Neural cell (in vitro differentiated cells): ENCODE measurements around the gene LAIR2. TPM values are rescaled to one million over a fixed set of nuclear protein-coding genes. Genes with fewer than 3 reads are reported as not detected.

Experiments
- H2AFZ ChIP-seq: fragments of 200-600, 300-800 bp; sonication (generic), shearing (Covaris generic); 2 replicates; pipeline ENCODE4 v1.6.0; 2014; ENCODE audit warnings: low read depth, mild to moderate bottlenecking, antibody characterized with exemption, low read length, moderate library complexity
- H3F3A ChIP-seq: fragments of 200-600 bp; shearing (Covaris generic); 2 replicates; pipeline ENCODE4 v1.6.1; 2016; ENCODE audit warnings: mild to moderate bottlenecking, moderate library complexity, mixed read lengths, antibody characterized with exemption, low read length; ENCODE audit not compliant: insufficient read depth, poor library complexity, severe bottlenecking
- H3K27ac ChIP-seq: fragments of 200-600, 300-800 bp; sonication (generic), shearing (Covaris generic); 2 replicates; pipeline ENCODE4 v1.5.1; 2014; ENCODE audit warnings: mild to moderate bottlenecking, low read length, moderate library complexity
- H3K27me3 ChIP-seq: fragments of 300-800, 200-600 bp; sonication (generic), shearing (Covaris generic); 2 replicates; pipeline ENCODE4 v1.6.0; 2014; ENCODE audit warnings: mild to moderate bottlenecking, low read depth, low read length, moderate library complexity; ENCODE audit not compliant: insufficient read depth
- H3K36me3 ChIP-seq: fragments of 300-800, 200-600 bp; sonication (generic), shearing (Covaris generic); 2 replicates; pipeline ENCODE4 v1.5.1; 2014; ENCODE audit warnings: mild to moderate bottlenecking, antibody characterized with exemption, low read length, moderate library complexity; ENCODE audit not compliant: insufficient read depth
- H3K4me2 ChIP-seq: fragments of 300-800, 200-600 bp; sonication (generic), shearing (Covaris generic); 2 replicates; pipeline ENCODE4 v1.6.0; 2014; ENCODE audit warnings: mild to moderate bottlenecking, low read length
- H3K4me3 ChIP-seq: fragments of 300-800, 200-600 bp; sonication (generic), shearing (Covaris generic); 2 replicates; pipeline ENCODE4 v1.5.1; 2014; ENCODE audit warnings: mild to moderate bottlenecking, low read length, moderate library complexity
- H3K79me2 ChIP-seq: fragments of 200-600 bp; shearing (Covaris generic); replicated peaks from 2 replicates; pipeline ENCODE4 v1.6.0; 2014; ENCODE audit warnings: mild to moderate bottlenecking, low read length, moderate library complexity; ENCODE audit not compliant: insufficient read depth
- H3K9ac ChIP-seq: fragments of 300-800, 200-600 bp; sonication (generic), shearing (Covaris generic); 2 replicates; pipeline ENCODE4 v1.6.1; 2016; ENCODE audit warnings: mild to moderate bottlenecking, low read length, mixed read lengths
- H3K9me2 ChIP-seq: fragments of 200-600 bp; shearing (Covaris generic); 2 replicates; pipeline ENCODE4 v1.6.1; 2016; ENCODE audit warnings: mild to moderate bottlenecking, low read length, mixed read lengths; ENCODE audit not compliant: insufficient read depth
- H3K9me3 ChIP-seq: fragments of 200-600, 300-800 bp; sonication (generic), shearing (Covaris generic); 2 replicates; pipeline ENCODE4 v1.6.1; 2016; ENCODE audit warnings: mild to moderate bottlenecking, mixed run types, low read length, moderate library complexity, mixed read lengths
- H4K20me1 ChIP-seq: fragments of 200-600 bp; shearing (Covaris generic); 2 replicates; pipeline ENCODE4 v1.6.1; 2016; ENCODE audit warnings: mild to moderate bottlenecking, mixed run types; ENCODE audit not compliant: insufficient read depth
- EP300 ChIP-seq: fragments of 450-650 bp; conservative IDR thresholded peaks from 2 replicates; pipeline ENCODE4 v1.6.1; 2014; ENCODE audit warnings: antibody characterized with exemption, mild to moderate bottlenecking, moderate library complexity; ENCODE audit not compliant: poor library complexity, severe bottlenecking
- EZH2 ChIP-seq: fragments of 200-600, 300-800 bp; shearing (Covaris generic), sonication (generic); IDR thresholded peaks from 2 replicates; pipeline ENCODE4 v1.6.1; 2014; ENCODE audit warnings: antibody characterized with exemption, low read length, borderline replicate concordance, mild to moderate bottlenecking; ENCODE audit not compliant: insufficient read depth, poor library complexity, severe bottlenecking
- MXI1 ChIP-seq: fragments of 450-650 bp; conservative IDR thresholded peaks from 2 replicates; pipeline ENCODE4 v1.6.1; 2014; ENCODE audit warnings: antibody characterized with exemption, mild to moderate bottlenecking; ENCODE audit not compliant: poor library complexity, severe bottlenecking
- POLR2AphosphoS5 ChIP-seq: IDR thresholded peaks from 2 replicates; pipeline ENCODE4 v1.6.1; 2012
- RAD21 ChIP-seq: fragments of 450-650 bp; conservative IDR thresholded peaks from 2 replicates; pipeline ENCODE4 v1.6.1; 2014; ENCODE audit warnings: antibody characterized with exemption, mild to moderate bottlenecking, moderate library complexity
- SMC3 ChIP-seq: fragments of 450-650 bp; conservative IDR thresholded peaks from 2 replicates; pipeline ENCODE4 v1.6.1; 2014; ENCODE audit warnings: antibody characterized with exemption, mild to moderate bottlenecking, moderate library complexity; ENCODE audit not compliant: poor library complexity
- TAF1 ChIP-seq: IDR thresholded peaks from 2 replicates; pipeline ENCODE4 v1.6.1; 2012; ENCODE audit warnings: low read depth
- polyA plus RNA-seq: library from polyadenylated mRNA; depleted of rRNA; stranded (reverse); fragments of >200 nt; gene quantifications from 2 replicates; pipeline ENCODE4 v1.2.3, GENCODE V29; 2014
- TF ChIP-seq, protein P1 (sequence below): fragments of 450-650 bp; IDR thresholded peaks from 2 replicates; pipeline ENCODE4 v1.5.1; 2014; ENCODE audit warnings: antibody characterized with exemption, mild to moderate bottlenecking, moderate library complexity; ENCODE audit not compliant: poor library complexity, severe bottlenecking
- TF ChIP-seq, protein P2 (sequence below): IDR thresholded peaks from 2 replicates; pipeline ENCODE4 v1.6.1; 2012; ENCODE audit warnings: borderline replicate concordance

The LAIR2 gene
- polyA plus RNA-seq, 1 donor from 2014 or later: not detected

DNA sequence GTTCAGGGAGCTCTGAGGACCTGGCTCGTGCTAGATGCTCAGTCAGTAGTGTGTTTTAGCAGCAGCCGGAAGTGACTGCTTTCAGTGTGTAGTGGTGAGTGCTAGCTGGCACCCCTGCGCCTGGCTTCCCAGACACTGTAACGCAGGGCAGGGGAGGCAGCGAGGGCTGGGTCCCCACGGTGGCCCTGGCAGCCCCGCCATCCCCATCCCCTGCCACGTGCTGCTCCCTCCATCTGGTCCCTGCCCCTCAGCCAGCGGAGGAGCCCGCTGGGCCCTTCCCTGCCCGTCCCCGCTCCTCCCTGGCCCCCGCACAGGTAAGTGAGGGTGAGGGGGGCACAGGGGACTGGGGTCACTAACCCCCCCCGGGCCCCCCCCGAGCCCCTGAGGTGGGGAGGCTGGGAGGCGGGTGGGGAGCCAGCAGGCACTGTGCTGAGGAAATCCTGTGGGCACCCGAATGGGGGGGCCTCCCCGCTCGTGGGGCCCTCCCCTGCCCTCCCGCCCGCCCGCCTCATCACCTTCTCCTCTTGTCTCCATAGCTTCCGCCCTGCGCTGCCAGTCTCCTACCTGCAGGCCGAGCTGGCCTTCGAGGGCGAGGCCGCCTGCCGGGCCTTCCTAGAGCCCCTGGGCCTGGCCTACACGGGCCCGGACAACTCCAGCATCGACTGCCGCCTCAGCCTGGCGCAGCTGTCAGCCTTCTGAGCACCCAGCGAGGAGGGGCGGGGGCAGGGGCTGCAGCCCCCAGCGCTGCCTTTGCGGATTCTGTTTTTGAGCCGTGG, 42.2 kb upstream of the LAIR2 start:
- H3K4me2 ChIP-seq: no peak overlapping the region
- TF ChIP-seq POLR2AphosphoS5 (no peak), EP300 (no peak), RAD21 (no peak), EZH2 (no peak), SMC3 (no peak), MXI1 (no peak), TAF1 (no peak)
- TF ChIP-seq, protein P1, sequence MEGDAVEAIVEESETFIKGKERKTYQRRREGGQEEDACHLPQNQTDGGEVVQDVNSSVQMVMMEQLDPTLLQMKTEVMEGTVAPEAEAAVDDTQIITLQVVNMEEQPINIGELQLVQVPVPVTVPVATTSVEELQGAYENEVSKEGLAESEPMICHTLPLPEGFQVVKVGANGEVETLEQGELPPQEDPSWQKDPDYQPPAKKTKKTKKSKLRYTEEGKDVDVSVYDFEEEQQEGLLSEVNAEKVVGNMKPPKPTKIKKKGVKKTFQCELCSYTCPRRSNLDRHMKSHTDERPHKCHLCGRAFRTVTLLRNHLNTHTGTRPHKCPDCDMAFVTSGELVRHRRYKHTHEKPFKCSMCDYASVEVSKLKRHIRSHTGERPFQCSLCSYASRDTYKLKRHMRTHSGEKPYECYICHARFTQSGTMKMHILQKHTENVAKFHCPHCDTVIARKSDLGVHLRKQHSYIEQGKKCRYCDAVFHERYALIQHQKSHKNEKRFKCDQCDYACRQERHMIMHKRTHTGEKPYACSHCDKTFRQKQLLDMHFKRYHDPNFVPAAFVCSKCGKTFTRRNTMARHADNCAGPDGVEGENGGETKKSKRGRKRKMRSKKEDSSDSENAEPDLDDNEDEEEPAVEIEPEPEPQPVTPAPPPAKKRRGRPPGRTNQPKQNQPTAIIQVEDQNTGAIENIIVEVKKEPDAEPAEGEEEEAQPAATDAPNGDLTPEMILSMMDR: no peak
- H3K36me3 ChIP-seq: no peaks in the 10 kb centered on the region

DNA sequence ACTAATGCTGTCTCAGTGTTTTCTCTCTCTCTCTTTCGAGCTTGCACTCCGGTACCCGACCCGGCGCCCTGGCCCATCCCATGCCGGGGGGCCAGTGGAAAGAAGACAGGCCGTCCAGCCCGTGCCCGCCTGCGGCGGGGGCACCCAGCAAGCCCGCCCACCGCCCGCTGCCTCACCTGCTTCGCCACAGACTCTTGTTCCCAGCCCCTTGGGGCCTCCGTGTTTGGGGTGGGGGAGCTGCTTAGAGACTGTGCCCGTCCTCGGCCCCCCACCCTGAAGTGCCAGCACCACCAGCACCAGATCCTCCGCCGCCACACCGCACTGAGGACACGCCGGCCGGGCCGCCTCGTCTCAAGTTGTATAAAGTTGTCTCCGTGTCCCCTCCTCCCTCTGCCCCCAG, 41.4 kb upstream of the LAIR2 start:
- H3K9me3 ChIP-seq: no peaks in the 10 kb centered on the region
- H3K27me3 ChIP-seq: peaks cover 11% of the 10 kb centered on the region
- no peak overlapping the region for H3K4me2 ChIP-seq
- no peak overlapping the region for H3K4me3 ChIP-seq
- no peaks in the 10 kb centered on the region for H3K79me2 ChIP-seq
- TF ChIP-seq, protein P2, sequence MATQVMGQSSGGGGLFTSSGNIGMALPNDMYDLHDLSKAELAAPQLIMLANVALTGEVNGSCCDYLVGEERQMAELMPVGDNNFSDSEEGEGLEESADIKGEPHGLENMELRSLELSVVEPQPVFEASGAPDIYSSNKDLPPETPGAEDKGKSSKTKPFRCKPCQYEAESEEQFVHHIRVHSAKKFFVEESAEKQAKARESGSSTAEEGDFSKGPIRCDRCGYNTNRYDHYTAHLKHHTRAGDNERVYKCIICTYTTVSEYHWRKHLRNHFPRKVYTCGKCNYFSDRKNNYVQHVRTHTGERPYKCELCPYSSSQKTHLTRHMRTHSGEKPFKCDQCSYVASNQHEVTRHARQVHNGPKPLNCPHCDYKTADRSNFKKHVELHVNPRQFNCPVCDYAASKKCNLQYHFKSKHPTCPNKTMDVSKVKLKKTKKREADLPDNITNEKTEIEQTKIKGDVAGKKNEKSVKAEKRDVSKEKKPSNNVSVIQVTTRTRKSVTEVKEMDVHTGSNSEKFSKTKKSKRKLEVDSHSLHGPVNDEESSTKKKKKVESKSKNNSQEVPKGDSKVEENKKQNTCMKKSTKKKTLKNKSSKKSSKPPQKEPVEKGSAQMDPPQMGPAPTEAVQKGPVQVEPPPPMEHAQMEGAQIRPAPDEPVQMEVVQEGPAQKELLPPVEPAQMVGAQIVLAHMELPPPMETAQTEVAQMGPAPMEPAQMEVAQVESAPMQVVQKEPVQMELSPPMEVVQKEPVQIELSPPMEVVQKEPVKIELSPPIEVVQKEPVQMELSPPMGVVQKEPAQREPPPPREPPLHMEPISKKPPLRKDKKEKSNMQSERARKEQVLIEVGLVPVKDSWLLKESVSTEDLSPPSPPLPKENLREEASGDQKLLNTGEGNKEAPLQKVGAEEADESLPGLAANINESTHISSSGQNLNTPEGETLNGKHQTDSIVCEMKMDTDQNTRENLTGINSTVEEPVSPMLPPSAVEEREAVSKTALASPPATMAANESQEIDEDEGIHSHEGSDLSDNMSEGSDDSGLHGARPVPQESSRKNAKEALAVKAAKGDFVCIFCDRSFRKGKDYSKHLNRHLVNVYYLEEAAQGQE: no peak
- TF ChIP-seq, protein P1: no peak
- no peak for TF ChIP-seq SMC3
- no peak for TF ChIP-seq EP300
- no peak for TF ChIP-seq POLR2AphosphoS5
- TF ChIP-seq EZH2: no peak
- TF ChIP-seq RAD21: no peak
- TF ChIP-seq TAF1: no peak
- no peak for TF ChIP-seq MXI1
- H4K20me1 ChIP-seq: no peaks in the 10 kb centered on the region
- no peak overlapping the region for H2AFZ ChIP-seq
- H3K9me2 ChIP-seq: no peaks in the 10 kb centered on the region
- no peak overlapping the region for H3K27ac ChIP-seq
- no peaks in the 10 kb centered on the region for H3F3A ChIP-seq
- H3K36me3 ChIP-seq: no peaks in the 10 kb centered on the region
- no peak overlapping the region for H3K9ac ChIP-seq

More for the DNA sequence above, 42.2 kb upstream of the LAIR2 start:
- no peak overlapping the region for H3K9ac ChIP-seq
- H2AFZ ChIP-seq: no peak overlapping the region
- H3K27me3 ChIP-seq: peaks cover 11% of the 10 kb centered on the region
- no peak overlapping the region for H3K4me3 ChIP-seq
- H4K20me1 ChIP-seq: no peaks in the 10 kb centered on the region
- no peaks in the 10 kb centered on the region for H3K9me3 ChIP-seq
- no peaks in the 10 kb centered on the region for H3K79me2 ChIP-seq
- no peaks in the 10 kb centered on the region for H3F3A ChIP-seq
- H3K9me2 ChIP-seq: no peaks in the 10 kb centered on the region
- no peak overlapping the region for H3K27ac ChIP-seq
